HG03469 (cell line): ENCODE results near the gene C7.
"Not testable (repeated sequence)": the region's sequence is repeated elsewhere in the genome, so short reads cannot be mapped to it uniquely, and the experiment has no call there.

ENCODE experiments used
- ATAC-seq: cut with Tn5 transposase; IDR thresholded peaks from one replicate; pipeline ENCODE4 v1.9.1; 2021; ENCODE audit warnings: mild to moderate bottlenecking, moderate library complexity, moderate number of reproducible peaks; ENCODE audit not compliant: unreplicated experiment

Gene C7

GRCh38 chr5:40988746-40989510 lies 79.6 kb downstream of the C7 start:
- no peak for ATAC-seq

GRCh38 chr5:40991168-40991980 lies 82.1 kb downstream of the C7 start:
- ATAC-seq = no peak

- no peak for ATAC-seq
Observed at GRCh38 chr5:40991981-40992559, 82.8 kb downstream of the C7 start.

GRCh38 chr5:40995801-40996586 lies 86.7 kb downstream of the C7 start:
- no peak for ATAC-seq

- no peak for ATAC-seq
Observed at GRCh38 chr5:40999142-40999541, 89.8 kb downstream of the C7 start.

- ATAC-seq = no peak
Observed at GRCh38 chr5:40999966-41000365, 90.7 kb downstream of the C7 start.

GRCh38 chr5:41003670-41004376 lies 94.5 kb downstream of the C7 start:
- ATAC-seq = no peak

- no peak for ATAC-seq
Observed at GRCh38 chr5:41004931-41005330, 95.6 kb downstream of the C7 start.

- ATAC-seq = no peak
Observed at GRCh38 chr5:41009232-41009631, 99.9 kb downstream of the C7 start.

GRCh38 chr5:41010572-41010971 lies 101.3 kb downstream of the C7 start:
- ATAC-seq = no peak

GRCh38 chr5:41012318-41012717 lies 103.0 kb downstream of the C7 start:
- no peak for ATAC-seq

GRCh38 chr5:41022600-41022999 lies 113.3 kb downstream of the C7 start:
- ATAC-seq = not testable (repeated sequence)
